Measurements from ENCODE around the gene PGLYRP4. TPM values are rescaled to one million over a fixed set of nuclear protein-coding genes. Genes with fewer than 3 reads are reported as not detected.

PGLYRP4 gene
- total and polyA plus RNA-seq, 12 donors, result not detected

- TF ChIP-seq CTCF (IDR thresholded peaks at IDR 0.05) (no peak), POLR2A (IDR thresholded peaks at IDR 0.05) (no peak)
- 77 to 89% (median 80%) methylated on average over 6 to 10 of the region's 10 CpGs for WGBS, 4 donors
- no peaks in the 10 kb centered on the region for H3K4me1 ChIP-seq (replicated peaks in 1 of 2)
- H3K4me3 ChIP-seq, result no peak overlapping the region
- no peak for DNase-seq
- H3K27me3 ChIP-seq, result peaks cover 13% of the 10 kb centered on the region
- intact Hi-C loops (cut with DNase I), result no loop called here
- H3K9me3 ChIP-seq (replicated peaks in 1 of 3), result no peaks in the 10 kb centered on the region
- no peak overlapping the region for H3K27ac ChIP-seq
- H3K36me3 ChIP-seq (replicated peaks in 1 of 2), result no peaks in the 10 kb centered on the region
Observed at GRCh38 chr1:153307221-153307600, 41.4 kb downstream of the PGLYRP4 start.

GRCh38 chr1:153306303-153307220 lies 42.1 kb downstream of the PGLYRP4 start:
- DNase-seq, result no peak
- TF ChIP-seq POLR2A (IDR thresholded peaks at IDR 0.05) (no peak), CTCF (IDR thresholded peaks at IDR 0.05) (no peak)
- intact Hi-C loops (cut with DNase I), result no loop called here
- 71 to 82% (median 75%) methylated on average over 22 of the region's 22 CpGs for WGBS, 4 donors
- Histone ChIP-seq H3K4me3 (no peak overlapping the region), H3K27ac (no peak overlapping the region), H3K27me3 (peaks cover 13% of the 10 kb centered on the region), H3K4me1 (replicated peaks in 1 of 2) (no peaks in the 10 kb centered on the region), H3K9me3 (replicated peaks in 1 of 3) (no peaks in the 10 kb centered on the region), H3K36me3 (replicated peaks in 1 of 2) (no peaks in the 10 kb centered on the region)

GRCh38 chr1:153305682-153306081 lies 43.0 kb downstream of the PGLYRP4 start:
- H3K27me3 ChIP-seq, result peaks cover 13% of the 10 kb centered on the region
- 69 to 84% (median 71%) methylated on average over 6 of the region's 6 CpGs for WGBS, 4 donors
- H3K36me3 ChIP-seq (replicated peaks in 1 of 2), result no peaks in the 10 kb centered on the region
- H3K4me3 ChIP-seq, result no peak overlapping the region
- intact Hi-C loops (cut with DNase I), result no loop called here
- H3K27ac ChIP-seq, result no peak overlapping the region
- no peaks in the 10 kb centered on the region for H3K9me3 ChIP-seq (replicated peaks in 1 of 3)
- no peak for TF ChIP-seq POLR2A (IDR thresholded peaks at IDR 0.05)
- TF ChIP-seq CTCF (IDR thresholded peaks at IDR 0.05), result no peak
- no peaks in the 10 kb centered on the region for H3K4me1 ChIP-seq (replicated peaks in 1 of 2)
- DNase-seq, result no peak

- no peak overlapping the region for H3K4me3 ChIP-seq
- H3K27me3 ChIP-seq, result peaks cover 8% of the 10 kb centered on the region
- H3K9me3 ChIP-seq (replicated peaks in 1 of 3), result no peaks in the 10 kb centered on the region
- intact Hi-C loops (cut with DNase I), result no loop called here
- H3K27ac ChIP-seq, result no peak overlapping the region
- TF ChIP-seq POLR2A (IDR thresholded peaks at IDR 0.05), result no peak
- 59 to 72% (median 68%) methylated on average over 5 of the region's 5 CpGs for WGBS, 4 donors
- no peak for DNase-seq
- no peaks in the 10 kb centered on the region for H3K36me3 ChIP-seq (replicated peaks in 1 of 2)
- no peaks in the 10 kb centered on the region for H3K4me1 ChIP-seq (replicated peaks in 1 of 2)
Observed at GRCh38 chr1:153302308-153302707, 46.3 kb downstream of the PGLYRP4 start.

GRCh38 chr1:153293851-153294250 lies 54.8 kb downstream of the PGLYRP4 start:
- Histone ChIP-seq H3K4me3 (no peak overlapping the region), H3K36me3 (replicated peaks in 1 of 2) (no peaks in the 10 kb centered on the region), H3K27me3 (peaks cover 11% of the 10 kb centered on the region), H3K4me1 (replicated peaks in 1 of 2) (no peaks in the 10 kb centered on the region), H3K9me3 (replicated peaks in 1 of 3) (no peaks in the 10 kb centered on the region), H3K27ac (no peak overlapping the region)
- TF ChIP-seq CTCF (IDR thresholded peaks at IDR 0.05), result no peak
- TF ChIP-seq POLR2A (IDR thresholded peaks at IDR 0.05), result no peak
- DNase-seq, result no peak
- intact Hi-C loops (cut with DNase I), result no loop called here
- 62 to 66% (median 66%) methylated on average over 7 to 9 of the region's 9 CpGs for WGBS, 4 donors

All from adrenal gland (tissue), 12 donors.